Esophagus squamous epithelium (tissue), 5 donors: Measurements from ENCODE around the gene CSF1R. TPM values are rescaled to one million over a fixed set of nuclear protein-coding genes. Genes with fewer than 3 reads are reported as not detected.

Experiments used
- DNase-seq: peaks from one replicate; lab custom pipeline; 2025; lab: John Stamatoyannopoulos, UW
- H3K27ac ChIP-seq, 4 donors: fragments of 200-600 bp; sonication (generic); one replicate each; pipeline ENCODE4 v1.5.1; 2016 to 2019; ENCODE audit warnings: mild to moderate bottlenecking in 1 of 4
- H3K27me3 ChIP-seq, 4 donors: fragments of 200-600 bp; sonication (generic); 1 replicate in 3 of 4; 2 replicates in 1 of 4; pipeline versions ENCODE4 v1.5.1 to v1.6.0; 2017 to 2021; ENCODE audit warnings: antibody characterized with exemption in 1 of 4
- H3K36me3 ChIP-seq, 3 donors: fragments of 200-600 bp; sonication (generic); one replicate each; pipeline ENCODE4 v1.5.1; 2016 to 2019
- H3K4me1 ChIP-seq, 3 donors: fragments of 200-600 bp; sonication (generic); one replicate each; pipeline ENCODE4 v1.5.1; 2017 to 2019
- H3K4me3 ChIP-seq, 4 donors: fragments of 200-600 bp; sonication (generic); 1 replicate in 3 of 4; 2 replicates in 1 of 4; pipeline ENCODE4 v1.5.1; 2016 to 2019; ENCODE audit warnings: mild to moderate bottlenecking in 2 of 4, moderate library complexity in 1 of 4
- H3K9me3 ChIP-seq, 3 donors: fragments of 200-600 bp; sonication (generic); one replicate each; pipeline ENCODE4 v1.5.1; 2016 to 2019
- POLR2A ChIP-seq, 4 donors: fragments of 450-650 bp; IDR thresholded peaks; one replicate each; pipeline ENCODE4 v1.6.1; 2017; ENCODE audit warnings: antibody characterized with exemption in 4 of 4, mild to moderate bottlenecking in 4 of 4, moderate library complexity in 3 of 4
- WGBS, 2 donors: methylation state at CpG; one replicate each; pipeline ENCODE4 v1.1.5; 2018; 5-methylcytosine and 5-hydroxymethylcytosine counted together
- intact Hi-C: fragments of 100-400 bp; cut with DNase I; formaldehyde crosslinking; loops from one replicate; pipeline ENCODE4 v1.15.0; 2022
- total RNA-seq, 4 donors: library from RNA; depleted of rRNA; stranded (reverse); fragments of >200 nt; gene quantifications; one replicate each; pipeline ENCODE4 v1.1.0, GENCODE V29; 2016
- TF ChIP-seq, protein P1 (sequence below), 6 experiments: fragments of 450-650 bp in 4 of 6; fragments of 200-600 bp in 2 of 6; sonication (generic) in 2 of 6; IDR thresholded peaks; one replicate each; pipeline ENCODE4 v1.5.1; 2016 to 2019; ENCODE audit warnings: antibody characterized with exemption in 6 of 6, mild to moderate bottlenecking in 4 of 6, moderate library complexity in 4 of 6
- donor health status: DM: yes; HTN: yes; CAD: no.

CSF1R gene
- total RNA-seq, 4 donors from 2014 or later, result 4.3 to 38.7 (median 15.1) TPM

DNA sequence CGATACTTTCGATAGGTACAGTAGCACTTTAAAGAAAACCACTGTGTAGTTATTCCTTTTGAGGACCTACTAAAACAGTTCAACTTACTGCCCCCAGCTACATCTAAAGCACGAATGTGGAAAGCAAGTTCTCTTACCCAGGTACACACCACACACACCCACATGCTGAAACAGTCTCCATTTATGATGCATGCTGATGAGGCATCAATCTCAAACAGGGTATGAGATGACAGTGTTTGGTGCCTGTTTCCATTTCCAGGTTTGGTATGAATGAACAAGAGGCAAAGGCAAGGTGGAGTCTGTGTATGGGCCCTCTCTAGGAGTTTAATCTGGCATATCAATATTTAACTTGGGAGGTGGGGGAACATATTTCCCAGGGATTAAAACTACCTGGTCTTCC lies 71.9 kb downstream of the CSF1R start:
- no peak for DNase-seq
- TF ChIP-seq POLR2A (IDR thresholded peaks at IDR 0.05), result no peak
- TF ChIP-seq, protein P1, sequence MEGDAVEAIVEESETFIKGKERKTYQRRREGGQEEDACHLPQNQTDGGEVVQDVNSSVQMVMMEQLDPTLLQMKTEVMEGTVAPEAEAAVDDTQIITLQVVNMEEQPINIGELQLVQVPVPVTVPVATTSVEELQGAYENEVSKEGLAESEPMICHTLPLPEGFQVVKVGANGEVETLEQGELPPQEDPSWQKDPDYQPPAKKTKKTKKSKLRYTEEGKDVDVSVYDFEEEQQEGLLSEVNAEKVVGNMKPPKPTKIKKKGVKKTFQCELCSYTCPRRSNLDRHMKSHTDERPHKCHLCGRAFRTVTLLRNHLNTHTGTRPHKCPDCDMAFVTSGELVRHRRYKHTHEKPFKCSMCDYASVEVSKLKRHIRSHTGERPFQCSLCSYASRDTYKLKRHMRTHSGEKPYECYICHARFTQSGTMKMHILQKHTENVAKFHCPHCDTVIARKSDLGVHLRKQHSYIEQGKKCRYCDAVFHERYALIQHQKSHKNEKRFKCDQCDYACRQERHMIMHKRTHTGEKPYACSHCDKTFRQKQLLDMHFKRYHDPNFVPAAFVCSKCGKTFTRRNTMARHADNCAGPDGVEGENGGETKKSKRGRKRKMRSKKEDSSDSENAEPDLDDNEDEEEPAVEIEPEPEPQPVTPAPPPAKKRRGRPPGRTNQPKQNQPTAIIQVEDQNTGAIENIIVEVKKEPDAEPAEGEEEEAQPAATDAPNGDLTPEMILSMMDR (IDR thresholded peaks at IDR 0.05), result no peak
- H3K9me3 ChIP-seq, result peaks cover 0 to 6% (median 0%) of the 10 kb centered on the region in 3 donors
- H3K4me1 ChIP-seq, result peaks cover 0 to 15% (median 0%) of the 10 kb centered on the region in 3 donors
- 90 to 93% methylated on average over 3 of the region's 3 CpGs for WGBS, 2 donors
- peaks cover 12 to 88% (median 30%) of the 10 kb centered on the region in 3 donors for H3K36me3 ChIP-seq
- H3K27me3 ChIP-seq, result no peaks in the 10 kb centered on the region
- H3K27ac ChIP-seq, result no peak overlapping the region
- intact Hi-C loops, result no loop called here
- H3K4me3 ChIP-seq, result no peak overlapping the region

DNA sequence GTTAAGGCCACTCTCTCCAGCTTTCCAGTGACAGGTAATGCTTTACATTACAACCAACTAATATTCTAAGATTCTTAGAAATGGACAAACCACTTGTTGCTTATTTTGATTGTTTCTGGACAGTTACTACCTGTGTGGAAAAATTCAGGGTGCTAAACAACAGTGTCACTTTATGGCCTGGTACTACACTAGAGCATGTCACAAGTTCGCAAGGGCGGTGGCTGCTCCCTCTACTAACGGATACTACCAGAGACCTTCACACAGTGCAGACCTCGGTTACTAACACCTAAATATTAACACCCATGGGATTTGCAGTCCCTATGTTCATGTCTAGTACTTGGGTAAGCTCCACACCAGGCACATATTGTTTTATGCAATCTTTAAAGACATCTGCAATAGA lies 72.4 kb downstream of the CSF1R start:
- Histone ChIP-seq H3K4me1 (peaks cover 0 to 15% (median 0%) of the 10 kb centered on the region in 3 donors), H3K9me3 (peaks cover 0 to 6% (median 0%) of the 10 kb centered on the region in 3 donors), H3K4me3 (no peak overlapping the region), H3K27me3 (no peaks in the 10 kb centered on the region), H3K27ac (no peak overlapping the region), H3K36me3 (peaks cover 12 to 88% (median 30%) of the 10 kb centered on the region in 3 donors)
- intact Hi-C loops, result no loop called here
- 95 to 98% methylated on average over 4 of the region's 4 CpGs for whole genome bisulfite sequencing, 2 donors
- TF ChIP-seq, protein P1 (IDR thresholded peaks at IDR 0.05), result no peak
- no peak for TF ChIP-seq POLR2A (IDR thresholded peaks at IDR 0.05)
- DNase-seq, result no peak

DNA sequence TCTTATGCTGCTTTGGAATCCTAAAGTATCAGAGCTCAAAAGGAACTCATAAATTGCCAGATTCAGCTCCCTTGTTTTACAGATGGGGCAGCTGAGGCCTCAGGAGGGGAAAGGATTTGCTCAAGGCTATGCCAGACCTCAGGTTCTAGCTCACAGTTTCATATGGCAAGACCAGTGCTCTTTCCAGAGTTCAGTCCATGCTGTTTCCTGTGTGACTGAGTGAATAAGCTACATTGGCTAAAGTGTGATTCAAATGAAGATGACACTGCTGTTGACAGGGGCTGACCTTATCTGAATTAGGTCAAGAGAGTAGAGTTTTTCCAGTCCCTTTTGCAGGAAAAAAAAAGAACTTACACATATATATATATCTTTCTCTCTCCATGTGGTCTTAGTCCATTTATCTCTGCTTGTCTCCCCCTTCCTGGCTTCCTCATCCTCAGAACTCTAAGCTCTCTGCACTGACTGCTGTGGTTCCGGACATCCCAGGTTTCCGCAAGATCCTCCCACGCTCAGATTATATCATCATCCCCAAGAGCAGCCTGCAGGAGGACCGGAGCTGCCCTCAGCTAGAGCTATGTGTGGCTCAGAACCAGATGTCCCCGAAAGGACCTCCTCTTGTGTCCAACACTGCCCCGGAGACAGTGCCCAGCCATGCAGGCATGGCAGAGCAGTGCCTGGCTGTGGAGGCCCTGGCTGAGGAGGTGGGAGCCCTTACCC lies 76.5 kb downstream of the CSF1R start:
- TF ChIP-seq POLR2A (IDR thresholded peaks at IDR 0.05), result no peak
- TF ChIP-seq, protein P1 (IDR thresholded peaks at IDR 0.05), result no peak
- Histone ChIP-seq H3K4me3 (no peak overlapping the region), H3K27ac (no peak overlapping the region), H3K9me3 (no peaks in the 10 kb centered on the region), H3K36me3 (peaks cover 11 to 100% (median 36%) of the 10 kb centered on the region in 3 donors), H3K27me3 (no peaks in the 10 kb centered on the region), H3K4me1 (no peaks in the 10 kb centered on the region)
- DNase-seq, result no peak
- 78 to 90% methylated on average over 2 to 4 of the region's 6 CpGs for WGBS, 2 donors
- intact Hi-C loops, result no loop called here

DNA sequence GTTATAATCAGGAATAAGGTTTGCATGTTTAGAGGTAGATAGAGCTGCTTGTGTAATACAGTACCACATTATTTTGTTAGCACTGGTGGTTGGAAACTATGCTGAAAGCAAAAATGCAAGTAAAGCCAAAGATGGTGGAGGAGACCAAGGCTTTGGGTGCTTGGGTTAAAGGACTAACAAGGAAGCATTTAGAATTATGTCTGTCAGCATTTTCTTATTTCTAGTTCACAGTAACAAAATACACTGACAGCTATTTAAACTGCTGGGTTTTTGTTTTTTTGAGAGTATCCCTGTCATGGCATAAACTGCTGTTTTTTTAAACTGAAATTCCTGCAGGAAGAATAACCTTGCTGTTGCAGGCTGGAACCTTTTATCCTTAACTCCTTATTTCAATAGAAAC lies 79.3 kb downstream of the CSF1R start:
- Histone ChIP-seq H3K27me3 (no peaks in the 10 kb centered on the region), H3K4me3 (no peak overlapping the region), H3K27ac (no peak overlapping the region), H3K36me3 (peaks cover 4 to 80% (median 27%) of the 10 kb centered on the region in 3 donors), H3K9me3 (no peaks in the 10 kb centered on the region), H3K4me1 (peaks cover 8 to 27% (median 9%) of the 10 kb centered on the region in 3 donors)
- no peak for DNase-seq
- intact Hi-C loops, result no loop called here
- no peak for TF ChIP-seq POLR2A (IDR thresholded peaks at IDR 0.05)
- TF ChIP-seq, protein P1 (IDR thresholded peaks at IDR 0.05), result no peak

DNA sequence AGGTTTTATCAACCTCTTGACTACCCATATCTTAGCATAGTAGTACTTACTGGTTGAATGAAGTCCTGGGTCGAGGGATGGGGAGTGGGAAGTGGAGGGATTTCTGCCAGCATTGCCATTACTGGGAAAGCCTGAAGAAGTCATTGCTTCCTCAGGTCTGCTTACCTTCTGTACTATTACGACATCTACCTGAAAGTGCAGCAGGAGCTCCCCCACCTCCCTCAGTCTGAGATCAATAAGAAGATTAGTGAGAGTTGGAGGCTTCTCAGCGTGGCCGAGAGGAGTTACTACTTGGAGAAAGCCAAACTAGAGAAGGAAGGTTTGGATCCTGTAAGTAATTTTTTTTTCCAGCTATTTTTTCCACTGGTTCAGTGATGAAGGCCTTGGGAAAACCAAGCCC lies 80.0 kb downstream of the CSF1R start:
- H3K36me3 ChIP-seq, result peaks cover 4 to 72% (median 27%) of the 10 kb centered on the region in 3 donors
- H3K27me3 ChIP-seq, result no peaks in the 10 kb centered on the region
- no peaks in the 10 kb centered on the region for H3K9me3 ChIP-seq
- TF ChIP-seq, protein P1 (IDR thresholded peaks at IDR 0.05), result no peak
- no peak for TF ChIP-seq POLR2A (IDR thresholded peaks at IDR 0.05)
- peaks cover 12 to 34% (median 15%) of the 10 kb centered on the region in 3 donors for H3K4me1 ChIP-seq
- no peak overlapping the region for H3K27ac ChIP-seq
- H3K4me3 ChIP-seq, result no peak overlapping the region
- DNase-seq, result no peak
- WGBS, 2 donors, result 93 to 98% methylated on average over 4 of the region's 4 CpGs
- intact Hi-C loops, result no loop called here
